ENCODE results near the gene GRHPR.

The GRHPR gene

GRCh38 chr9:37399336-37399735 is 23.2 kb upstream of the GRHPR start:
- DNase-seq: no peak

- no peak for DNase-seq
These were observed 17.9 kb upstream of the GRHPR start for GRCh38 chr9:37404590-37404989.

- DNase-seq: no peak
These were observed 17.1 kb upstream of the GRHPR start for GRCh38 chr9:37405350-37405749.

GRCh38 chr9:37405764-37406380 is 16.6 kb upstream of the GRHPR start:
- no peak for DNase-seq

- no peak for DNase-seq
These were observed 15.7 kb upstream of the GRHPR start for GRCh38 chr9:37406603-37407401.

GRCh38 chr9:37407468-37407867 is 15.0 kb upstream of the GRHPR start:
- DNase-seq: no peak

- no peak for DNase-seq
These were observed 13.4 kb upstream of the GRHPR start for GRCh38 chr9:37408933-37409710.

GRCh38 chr9:37410354-37410861 is 12.1 kb upstream of the GRHPR start:
- DNase-seq: no peak

- DNase-seq: no peak
These were observed 11.3 kb upstream of the GRHPR start for GRCh38 chr9:37410969-37411785.

GRCh38 chr9:37412431-37413151 is 9.9 kb upstream of the GRHPR start:
- no peak for DNase-seq

- DNase-seq: no peak
These were observed 9.2 kb upstream of the GRHPR start for GRCh38 chr9:37413311-37413710.

- no peak for DNase-seq
These were observed 8.0 kb upstream of the GRHPR start for GRCh38 chr9:37414503-37414943.

- peak; percentile 20 for DNase-seq
These were observed 7.3 kb upstream of the GRHPR start for GRCh38 chr9:37415011-37415719.

- DNase-seq: no peak
These were observed 5.2 kb upstream of the GRHPR start for GRCh38 chr9:37417252-37417803.

- no peak for DNase-seq
These were observed 4.5 kb upstream of the GRHPR start for GRCh38 chr9:37417857-37418618.

GRCh38 chr9:37419204-37419603 is 3.3 kb upstream of the GRHPR start:
- no peak for DNase-seq

GRCh38 chr9:37420271-37421215 is 2.0 kb upstream of the GRHPR start:
- DNase-seq: no peak

- no peak for DNase-seq
These were observed 595 bp upstream of the GRHPR start for GRCh38 chr9:37421914-37422288.

- DNase-seq: no peak
These were observed 1.0 kb downstream of the GRHPR start for GRCh38 chr9:37423508-37423907.
